ENCODE results near the gene SLC25A21.
"Not testable (repeated sequence)": the region's sequence is repeated elsewhere in the genome, so short reads cannot be mapped to it uniquely, and the experiment has no call there.

SLC25A21 gene

GRCh38 chr14:36935976-36936678 is 236.3 kb downstream of the SLC25A21 start:
- DNase-seq = no peak

- DNase-seq = no peak
Observed at GRCh38 chr14:36934304-36934703, 238.1 kb downstream of the SLC25A21 start.

- no peak for DNase-seq
Observed at GRCh38 chr14:36931791-36932190, 240.6 kb downstream of the SLC25A21 start.

GRCh38 chr14:36928432-36928831 is 244.0 kb downstream of the SLC25A21 start:
- no peak for DNase-seq

GRCh38 chr14:36925094-36925493 is 247.3 kb downstream of the SLC25A21 start:
- no peak for DNase-seq

- DNase-seq = no peak
Observed at GRCh38 chr14:36916668-36917067, 255.7 kb downstream of the SLC25A21 start.

- DNase-seq = peak; percentile 52
Observed at GRCh38 chr14:36915081-36915480, 257.3 kb downstream of the SLC25A21 start.

DNA sequence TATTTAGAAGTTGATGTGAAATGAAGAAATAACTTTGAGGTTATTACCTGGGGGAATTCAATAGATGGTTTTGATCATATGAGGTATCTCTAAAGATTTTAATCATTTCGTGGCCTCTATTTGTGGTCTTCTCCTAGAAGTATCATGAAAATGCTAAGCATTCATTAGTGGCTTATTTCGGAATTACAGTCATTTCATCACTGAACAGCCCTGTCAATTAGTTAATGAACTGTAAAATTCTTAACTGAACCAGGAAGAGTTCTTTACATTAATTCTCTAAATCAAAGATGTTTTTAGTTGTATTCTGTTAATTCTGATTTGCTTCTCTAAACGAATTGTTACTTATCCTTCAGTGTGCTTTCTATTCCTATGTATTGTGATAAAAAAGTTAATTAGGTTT is 261.8 kb downstream of the SLC25A21 start:
- no peak for DNase-seq

- no peak for DNase-seq
Observed at GRCh38 chr14:36905272-36905888, 267.0 kb downstream of the SLC25A21 start.

- DNase-seq = no peak
Observed at GRCh38 chr14:36901861-36902260, 270.5 kb downstream of the SLC25A21 start.

DNA sequence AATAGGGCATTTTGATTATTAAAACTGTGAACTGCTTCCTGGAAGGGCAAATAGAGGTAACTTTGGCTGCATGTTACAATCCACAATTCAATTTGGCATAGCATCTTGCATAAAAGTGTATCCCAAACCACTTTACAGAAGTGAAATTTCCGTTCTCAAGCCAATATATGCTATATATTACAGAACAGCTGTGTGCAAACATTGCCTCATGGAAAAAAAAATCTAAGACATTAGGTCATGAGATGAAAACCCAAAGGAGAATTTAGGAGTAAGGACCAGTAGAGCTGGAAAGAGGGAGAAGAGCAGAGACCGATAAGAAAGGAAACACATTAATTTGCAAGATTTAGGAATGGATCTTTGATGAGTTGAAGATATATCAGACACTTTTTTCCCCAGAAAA is 271.6 kb downstream of the SLC25A21 start:
- no peak for DNase-seq

DNA sequence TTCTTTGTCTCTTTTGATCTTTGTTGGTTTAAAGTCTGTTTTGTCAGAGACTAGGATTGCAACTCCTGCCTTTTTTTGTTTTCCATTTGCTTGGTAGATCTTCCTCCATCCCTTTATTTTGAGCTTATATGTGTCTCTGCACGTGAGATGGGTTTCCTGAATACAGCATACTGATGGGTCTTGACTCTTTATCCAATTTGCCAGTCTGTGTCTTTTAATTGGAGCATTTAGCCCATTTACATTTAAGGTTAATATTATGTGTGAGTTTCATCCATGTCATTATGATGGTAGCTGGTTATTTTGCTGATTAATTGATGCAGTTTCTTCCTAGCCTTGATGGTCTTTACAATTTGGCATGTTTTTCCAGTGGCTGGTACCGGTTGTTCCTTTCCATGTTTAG is 276.1 kb downstream of the SLC25A21 start:
- DNase-seq = not testable (repeated sequence)

DNA sequence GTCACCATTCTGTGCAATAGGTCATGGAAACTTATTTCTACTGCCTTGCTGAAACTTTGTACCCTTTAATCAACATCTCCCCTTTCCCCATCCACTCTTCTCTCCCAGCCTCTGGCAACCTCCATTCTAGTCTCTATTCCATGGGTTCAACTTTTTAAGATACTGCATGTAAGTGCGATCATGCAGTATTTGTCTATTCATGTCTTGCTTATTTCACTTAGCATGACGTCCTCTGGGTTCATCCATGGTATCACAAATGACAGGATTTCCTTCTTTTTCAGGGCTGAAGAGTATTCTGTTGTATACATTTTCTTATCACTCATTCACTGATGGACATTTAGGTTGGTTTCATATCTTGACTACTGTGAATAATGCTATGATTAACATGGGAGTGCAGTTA is 288.4 kb downstream of the SLC25A21 start:
- DNase-seq = no peak

DNA sequence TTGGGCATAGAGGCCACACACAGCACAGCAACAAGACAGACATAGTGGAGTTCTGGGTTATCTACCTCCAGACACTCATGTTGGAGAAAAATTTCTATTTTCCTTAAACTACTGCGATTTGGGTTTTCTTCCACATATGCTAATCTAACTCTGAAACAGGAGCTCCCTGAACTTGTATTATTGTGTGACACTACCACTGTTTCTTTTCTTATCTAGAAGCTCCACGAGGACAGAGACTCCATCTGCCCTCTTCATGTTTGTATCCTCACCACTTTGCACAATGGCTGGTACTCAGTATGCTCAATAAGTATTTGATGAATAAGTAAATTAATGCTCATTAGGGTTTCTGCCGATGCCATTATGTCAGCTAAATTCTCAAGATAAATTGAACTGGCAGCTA is 292.1 kb downstream of the SLC25A21 start:
- DNase-seq = no peak

- DNase-seq = no peak
Observed at GRCh38 chr14:36879558-36879957, 292.8 kb downstream of the SLC25A21 start.

- DNase-seq = no peak
Observed at GRCh38 chr14:36874396-36875138, 297.8 kb downstream of the SLC25A21 start.

GRCh38 chr14:36870776-36871175 is 301.6 kb downstream of the SLC25A21 start:
- DNase-seq = no peak

- DNase-seq = no peak
Observed at GRCh38 chr14:36869125-36869524, 303.3 kb downstream of the SLC25A21 start.

- no peak for DNase-seq
Observed at GRCh38 chr14:36866867-36867266, 305.5 kb downstream of the SLC25A21 start.

DNA sequence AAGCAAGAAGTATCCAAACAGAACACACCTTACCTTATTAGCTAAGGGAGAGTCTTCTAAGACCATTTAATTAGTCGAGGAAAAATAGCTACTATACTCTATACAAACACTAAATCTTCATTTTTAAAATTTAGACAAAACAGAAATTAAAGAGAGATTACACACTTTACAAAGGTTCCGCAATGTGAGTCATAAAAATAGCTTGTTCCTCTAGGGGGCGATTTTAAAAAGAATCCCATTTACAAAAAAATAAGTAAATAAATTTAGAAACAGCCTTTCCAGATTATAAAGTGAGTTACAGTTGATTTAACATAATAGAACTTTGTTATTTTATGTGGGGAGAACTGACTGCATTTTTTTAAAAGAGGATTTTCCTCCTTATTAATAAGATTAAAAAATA is 309.1 kb downstream of the SLC25A21 start:
- no peak for DNase-seq

- not testable (repeated sequence) for DNase-seq
Observed at GRCh38 chr14:36862237-36862636, 310.2 kb downstream of the SLC25A21 start.

- no peak for DNase-seq
Observed at GRCh38 chr14:36860831-36861230, 311.6 kb downstream of the SLC25A21 start.

DNA sequence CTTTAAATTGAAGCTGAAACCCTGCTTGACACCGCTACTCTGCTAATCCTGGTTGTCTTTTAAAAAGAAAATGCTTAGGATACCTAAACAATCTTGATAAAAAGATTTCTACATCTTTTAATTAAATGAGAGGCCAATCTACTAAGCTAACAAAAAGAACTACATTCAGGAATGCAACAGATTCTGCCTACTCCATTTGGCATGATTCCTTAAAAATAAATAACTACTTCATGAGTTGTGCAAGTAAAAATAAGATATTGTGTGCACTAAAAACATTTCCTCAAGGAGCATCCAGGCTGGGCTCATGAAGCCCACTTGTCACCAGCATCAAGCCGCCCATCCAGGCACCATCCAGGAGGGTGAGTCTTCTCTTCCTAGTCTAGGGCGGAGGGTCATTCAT is 313.3 kb downstream of the SLC25A21 start:
- no peak for DNase-seq

DNA sequence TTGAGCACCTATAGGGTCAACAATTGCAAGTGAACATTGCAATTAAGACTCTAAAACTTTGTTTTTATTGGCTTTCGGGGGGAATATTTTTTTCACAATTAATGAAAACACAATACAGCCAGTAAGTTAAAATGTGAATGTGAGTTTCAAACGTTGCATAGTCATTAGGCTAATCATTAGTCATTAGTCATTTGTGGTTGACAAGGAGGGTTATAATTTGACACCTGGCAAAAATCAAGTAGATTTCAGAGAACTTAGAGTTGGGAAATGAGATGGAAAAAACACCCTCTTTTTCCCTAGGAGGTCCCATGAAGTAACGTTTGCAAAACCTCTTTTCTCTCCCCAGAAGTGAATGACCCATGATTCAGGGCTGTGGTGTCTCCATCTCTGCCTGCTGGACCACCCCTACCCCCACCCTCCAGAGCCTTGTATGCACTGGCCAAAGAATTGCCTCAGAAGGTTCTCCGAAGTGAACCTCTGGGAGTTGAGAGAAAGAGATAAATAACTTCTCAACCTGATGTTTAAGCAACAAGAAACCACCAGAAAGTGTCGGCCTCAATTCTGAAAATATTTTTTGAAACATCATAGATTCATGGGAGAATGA is 314.5 kb downstream of the SLC25A21 start:
- DNase-seq = no peak

Measured in NCI-H2081 treated with DMSO at 0.1 percent for 48 hours (cell line).